C4-2B (cell line): ENCODE results near the gene SERPINF2.

Experiments
- H3K27ac ChIP-seq: fragments of 450-650 bp; 2 replicates; pipeline ENCODE4 v1.5.1; 2017
- ZFX ChIP-seq: fragments of 450-650 bp; IDR thresholded peaks from 2 replicates; pipeline ENCODE4 v1.6.1; 2017
- TF ChIP-seq, protein P1 (sequence below): fragments of 450-650 bp; conservative IDR thresholded peaks from 2 replicates; pipeline ENCODE4 v1.5.1; 2017; ENCODE audit warnings: mild to moderate bottlenecking

The SERPINF2 gene

DNA sequence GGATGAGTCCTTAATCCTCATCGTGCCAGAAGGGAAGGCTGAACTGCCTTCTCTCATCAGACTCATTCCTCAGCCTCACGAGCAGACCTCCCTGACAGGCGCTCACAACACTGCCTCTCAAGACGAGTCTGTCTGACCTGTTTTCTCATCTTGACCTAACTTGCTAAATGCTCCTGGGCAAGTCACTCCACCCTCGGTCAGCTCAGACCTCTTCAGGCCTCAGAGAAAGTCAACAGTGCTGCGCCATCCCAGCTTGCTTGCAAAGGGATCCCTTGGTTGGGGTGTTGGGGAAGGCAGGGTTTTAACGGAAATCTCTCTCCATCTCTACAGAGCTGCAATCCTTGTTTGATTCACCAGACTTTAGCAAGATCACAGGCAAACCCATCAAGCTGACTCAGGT is 34.2 kb downstream of the SERPINF2 start:
- TF ChIP-seq ZFX = no peak
- TF ChIP-seq, protein P1, sequence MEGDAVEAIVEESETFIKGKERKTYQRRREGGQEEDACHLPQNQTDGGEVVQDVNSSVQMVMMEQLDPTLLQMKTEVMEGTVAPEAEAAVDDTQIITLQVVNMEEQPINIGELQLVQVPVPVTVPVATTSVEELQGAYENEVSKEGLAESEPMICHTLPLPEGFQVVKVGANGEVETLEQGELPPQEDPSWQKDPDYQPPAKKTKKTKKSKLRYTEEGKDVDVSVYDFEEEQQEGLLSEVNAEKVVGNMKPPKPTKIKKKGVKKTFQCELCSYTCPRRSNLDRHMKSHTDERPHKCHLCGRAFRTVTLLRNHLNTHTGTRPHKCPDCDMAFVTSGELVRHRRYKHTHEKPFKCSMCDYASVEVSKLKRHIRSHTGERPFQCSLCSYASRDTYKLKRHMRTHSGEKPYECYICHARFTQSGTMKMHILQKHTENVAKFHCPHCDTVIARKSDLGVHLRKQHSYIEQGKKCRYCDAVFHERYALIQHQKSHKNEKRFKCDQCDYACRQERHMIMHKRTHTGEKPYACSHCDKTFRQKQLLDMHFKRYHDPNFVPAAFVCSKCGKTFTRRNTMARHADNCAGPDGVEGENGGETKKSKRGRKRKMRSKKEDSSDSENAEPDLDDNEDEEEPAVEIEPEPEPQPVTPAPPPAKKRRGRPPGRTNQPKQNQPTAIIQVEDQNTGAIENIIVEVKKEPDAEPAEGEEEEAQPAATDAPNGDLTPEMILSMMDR = no peak
- H3K27ac ChIP-seq = no peak overlapping the region

- TF ChIP-seq ZFX = no peak
- TF ChIP-seq, protein P1 = no peak
- no peak overlapping the region for H3K27ac ChIP-seq
Measured at GRCh38 chr17:1779571-1780131, 37.0 kb downstream of the SERPINF2 start.

GRCh38 chr17:1782171-1782567 is 39.5 kb downstream of the SERPINF2 start:
- H3K27ac ChIP-seq = no peak overlapping the region
- no peak for TF ChIP-seq ZFX
- TF ChIP-seq, protein P1 = no peak

- TF ChIP-seq, protein P1 = no peak
- no peak for TF ChIP-seq ZFX
- no peak overlapping the region for H3K27ac ChIP-seq
Measured at GRCh38 chr17:1783271-1783670, 40.6 kb downstream of the SERPINF2 start.

DNA sequence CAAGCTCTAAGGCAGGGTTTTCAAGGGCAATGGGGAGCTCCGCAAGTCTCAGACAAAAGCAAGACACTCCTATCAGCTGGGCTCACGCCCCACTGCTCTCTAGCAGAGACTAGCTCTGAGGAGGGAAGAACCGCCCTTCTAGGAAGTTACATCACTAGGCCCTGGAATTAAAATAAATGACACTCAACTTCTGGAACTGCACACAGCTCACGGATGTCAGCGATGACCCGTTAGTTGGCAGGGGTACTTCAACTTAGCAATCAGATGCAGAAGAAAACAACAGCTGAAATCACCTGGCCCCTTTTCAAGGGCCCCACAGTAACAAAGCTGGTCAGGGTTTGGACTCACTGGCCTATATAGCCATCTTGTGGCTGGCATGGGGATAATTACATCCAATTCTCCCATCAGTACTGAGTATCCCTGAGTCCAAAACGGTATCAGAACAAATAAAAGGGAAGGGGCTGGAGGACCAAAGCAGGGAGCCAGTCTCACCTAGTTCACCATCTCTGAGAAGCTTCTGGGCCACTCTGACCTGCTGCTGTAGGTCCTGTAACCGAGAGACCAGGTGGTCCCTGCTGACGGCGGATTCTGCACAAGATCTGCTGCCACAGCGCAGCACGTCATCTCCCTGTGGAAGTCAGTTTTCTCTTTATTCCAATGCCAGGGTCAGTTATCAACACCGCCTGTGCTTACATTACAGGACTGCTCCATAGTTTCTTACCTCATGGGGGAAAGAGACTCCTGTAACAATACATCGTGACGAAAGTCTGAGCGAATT is 41.4 kb downstream of the SERPINF2 start:
- no peak overlapping the region for H3K27ac ChIP-seq
- TF ChIP-seq ZFX = no peak
- TF ChIP-seq, protein P1 = no peak

DNA sequence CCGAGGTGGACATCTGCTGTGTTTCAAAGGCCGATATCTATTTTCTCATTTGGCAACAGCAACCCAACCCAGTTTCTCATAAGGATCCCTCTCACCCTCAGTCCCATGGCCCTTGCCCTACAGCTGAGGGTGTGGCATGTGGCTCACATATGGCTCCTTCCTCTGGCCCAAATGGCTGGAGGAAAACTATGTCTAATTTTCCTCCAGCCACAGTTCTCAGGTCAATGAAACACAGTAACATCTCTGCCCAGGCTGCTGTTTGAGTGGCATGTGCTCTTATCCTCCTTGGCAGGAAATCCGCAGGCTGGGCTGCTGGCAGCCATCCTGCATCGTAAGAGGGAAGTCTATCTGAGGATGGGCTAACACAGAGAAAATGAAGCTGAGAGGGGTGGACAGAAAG is 43.3 kb downstream of the SERPINF2 start:
- H3K27ac ChIP-seq = no peak overlapping the region
- TF ChIP-seq, protein P1 = no peak
- no peak for TF ChIP-seq ZFX

DNA sequence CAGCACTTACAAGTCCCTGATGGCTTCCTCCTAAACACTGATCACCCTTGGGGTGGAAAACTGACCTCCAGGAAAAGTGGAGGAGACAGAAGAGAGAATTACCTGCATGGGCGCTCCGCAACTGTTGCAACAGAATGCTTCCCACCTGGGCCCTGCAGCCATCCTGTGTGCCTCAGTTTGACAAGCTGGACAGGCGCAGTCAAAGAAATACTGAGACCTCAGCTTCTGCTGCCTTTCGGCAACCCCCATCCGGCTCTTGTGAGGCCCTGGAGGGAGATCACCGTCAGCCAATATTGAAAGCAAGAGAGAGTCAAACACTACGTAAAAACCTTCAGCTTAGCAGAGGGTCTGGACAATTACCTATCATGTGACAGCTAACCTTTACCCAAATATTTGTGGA is 44.0 kb downstream of the SERPINF2 start:
- TF ChIP-seq ZFX = no peak
- TF ChIP-seq, protein P1 = no peak
- no peak overlapping the region for H3K27ac ChIP-seq
